Posterior cingulate gyrus (tissue), 11 donors: ENCODE measurements around the gene GRID1.
"Not testable (repeated sequence)": the region's sequence is repeated elsewhere in the genome, so short reads cannot be mapped to it uniquely, and the experiment has no call there.

Experiments
- DNase-seq, 10 donors: peaks; one replicate each; pipeline versions ENCODE4 v3.0.0 to v3.0.0-alpha.2; 2020 to 2021; ENCODE audit warnings: mixed read lengths in 3 of 10
- intact Hi-C: fragments of 100-400 bp; cut with DNase I; formaldehyde crosslinking; loops from one replicate; pipeline ENCODE4 v1.15.1; 2023

Gene GRID1

GRCh38 chr10:85868627-85869499 lies 497.7 kb downstream of the GRID1 start:
- intact Hi-C loops = no loop called here
- DNase-seq = no peak

GRCh38 chr10:85864868-85865526 lies 501.6 kb downstream of the GRID1 start:
- intact Hi-C loops = no loop called here

GRCh38 chr10:85864173-85864549 lies 502.4 kb downstream of the GRID1 start:
- intact Hi-C loops = no loop called here
- DNase-seq = no peak

More at GRCh38 chr10:85864868-85865526, 501.6 kb downstream of the GRID1 start:
- no peak for DNase-seq

GRCh38 chr10:85863301-85864172 lies 503.1 kb downstream of the GRID1 start:
- intact Hi-C loops = no loop called here
- DNase-seq = no peak

- intact Hi-C loops = no loop called here
- DNase-seq = no peak
Measured at GRCh38 chr10:85862771-85863170, 503.8 kb downstream of the GRID1 start.

GRCh38 chr10:85861513-85862197 lies 504.9 kb downstream of the GRID1 start:
- DNase-seq = no peak
- intact Hi-C loops = no loop called here

GRCh38 chr10:85859859-85860258 lies 506.7 kb downstream of the GRID1 start:
- intact Hi-C loops = no loop called here
- no peak for DNase-seq

- intact Hi-C loops = no loop called here
- DNase-seq = no peak
Measured at GRCh38 chr10:85858776-85859515, 507.6 kb downstream of the GRID1 start.

- intact Hi-C loops = no loop called here
- no peak for DNase-seq
Measured at GRCh38 chr10:85857791-85858190, 508.8 kb downstream of the GRID1 start.

- no peak for DNase-seq
- intact Hi-C loops = no loop called here
Measured at GRCh38 chr10:85857305-85857704, 509.3 kb downstream of the GRID1 start.

- DNase-seq = no peak
- intact Hi-C loops = no loop called here
Measured at GRCh38 chr10:85851934-85852333, 514.7 kb downstream of the GRID1 start.

GRCh38 chr10:85851325-85851724 lies 515.3 kb downstream of the GRID1 start:
- DNase-seq = no peak
- intact Hi-C loops = no loop called here

- intact Hi-C loops = no loop called here
- DNase-seq = no peak
Measured at GRCh38 chr10:85850736-85851135, 515.9 kb downstream of the GRID1 start.

- peak in 1 of 10 donors; percentile 35 for DNase-seq
- intact Hi-C loops = no loop called here
Measured at GRCh38 chr10:85849315-85849714, 517.3 kb downstream of the GRID1 start.

- intact Hi-C loops = no loop called here
- DNase-seq = no peak
Measured at GRCh38 chr10:85848756-85849155, 517.8 kb downstream of the GRID1 start.

- no peak for DNase-seq
- intact Hi-C loops = no loop called here
Measured at GRCh38 chr10:85847085-85847484, 519.5 kb downstream of the GRID1 start.

- DNase-seq, intact Hi-C loops: not testable (repeated sequence)
Measured at GRCh38 chr10:85838660-85839059, 527.9 kb downstream of the GRID1 start.

GRCh38 chr10:85832988-85833387 lies 533.6 kb downstream of the GRID1 start:
- DNase-seq = no peak
- intact Hi-C loops = no loop called here

GRCh38 chr10:85831422-85831821 lies 535.2 kb downstream of the GRID1 start:
- intact Hi-C loops = no loop called here
- no peak for DNase-seq

GRCh38 chr10:85826377-85826776 lies 540.2 kb downstream of the GRID1 start:
- peak in 1 of 10 donors; percentile 62 for DNase-seq
- intact Hi-C loops = no loop called here
